Measurements from ENCODE around the gene GAST.
A peak's percentile ranks its signal among the peaks of the same experiment; 100 is the strongest.

The GAST gene

DNA sequence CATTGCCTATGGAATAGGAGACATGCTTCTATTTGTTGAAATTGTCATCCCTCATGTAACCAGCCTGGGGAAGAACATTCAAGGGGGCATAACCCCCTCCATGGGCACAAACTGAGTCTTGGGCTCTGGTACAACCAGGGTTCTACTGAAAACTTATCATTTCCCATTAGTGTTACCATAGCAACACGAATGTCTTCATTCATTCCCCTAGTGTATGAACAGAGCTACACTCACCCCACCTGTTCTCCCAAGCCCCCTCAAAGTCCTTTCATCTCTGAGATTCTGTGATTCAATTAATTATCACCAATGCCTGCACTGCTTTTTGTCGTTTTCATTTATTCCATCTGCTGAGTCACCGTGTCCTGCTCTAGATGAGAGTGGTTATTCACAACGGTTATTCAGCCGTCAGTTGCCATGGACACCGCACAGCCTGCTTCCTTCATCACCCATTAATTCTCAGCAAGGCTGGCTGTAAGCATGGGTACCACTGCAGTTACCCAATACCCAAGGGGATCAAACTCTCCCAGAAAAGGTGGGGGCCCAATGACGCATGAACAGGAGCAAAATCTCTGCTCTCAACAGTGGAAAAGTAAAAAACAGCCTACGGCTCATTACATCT, 1.6 kb upstream of the GAST start:
- peak; percentile 75 for DNase-seq (ENCODE audit: low read depth)

DNA sequence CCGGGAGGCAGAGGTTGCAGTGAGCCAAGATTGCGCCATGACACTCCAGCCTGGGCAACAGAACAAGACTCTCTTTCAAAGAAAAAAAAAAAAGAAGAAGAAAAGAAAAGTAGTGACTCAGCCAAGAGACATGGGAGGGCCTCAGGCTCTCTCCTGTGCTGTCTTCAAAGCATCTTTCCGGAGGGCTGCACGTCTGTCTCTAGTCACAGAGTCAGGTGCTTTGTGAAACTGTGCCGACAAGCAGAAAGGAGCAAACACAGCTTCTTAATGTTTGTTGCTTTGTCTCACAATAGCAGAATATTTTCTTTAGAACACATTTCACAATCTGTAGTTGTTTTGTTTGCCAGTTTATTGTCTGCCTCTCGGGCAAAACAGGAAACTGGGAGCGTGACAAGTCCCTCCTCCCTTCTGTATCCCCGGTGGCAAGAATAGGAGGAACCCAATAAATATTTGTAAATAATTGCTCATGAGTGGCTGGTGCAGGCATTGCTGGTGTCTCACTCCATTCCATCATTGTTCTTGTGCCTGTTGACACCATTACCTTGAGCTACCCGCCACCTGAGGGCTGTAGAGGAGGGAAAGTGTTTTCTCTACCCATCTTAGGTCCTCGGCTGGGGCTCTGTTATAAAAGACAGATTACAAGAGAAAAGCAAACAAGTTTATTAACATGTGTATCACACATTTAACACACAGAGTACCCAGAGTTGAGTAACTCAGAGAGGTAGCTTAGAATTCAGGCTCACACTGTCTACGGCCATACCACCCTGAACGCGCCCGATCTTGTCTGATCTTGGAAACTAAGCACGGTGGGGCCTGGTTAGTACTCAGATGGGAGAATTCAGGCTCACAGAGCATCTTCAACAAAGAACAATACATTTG, 5.5 kb downstream of the GAST start:
- DNase-seq (ENCODE audit: low read depth), result no peak

DNA sequence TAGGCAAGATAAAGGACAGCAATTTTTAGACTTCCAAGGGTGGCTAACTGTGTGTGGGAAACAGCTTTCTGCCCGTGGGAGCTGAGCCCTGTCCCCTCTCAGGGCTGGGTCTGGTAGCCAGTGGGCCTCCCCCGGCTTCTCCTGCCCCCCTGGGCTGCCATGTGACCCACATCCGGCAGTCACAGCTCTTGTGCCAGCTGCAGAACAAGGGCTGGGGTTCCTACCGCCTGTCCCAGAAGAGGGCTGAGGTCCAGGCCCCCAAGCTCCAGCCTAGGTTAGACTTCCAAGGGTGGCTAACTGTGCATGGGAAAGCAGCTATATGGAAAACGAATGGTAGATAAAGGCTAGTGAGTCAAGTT, 6.1 kb downstream of the GAST start:
- DNase-seq (ENCODE audit: low read depth), result no peak

DNA sequence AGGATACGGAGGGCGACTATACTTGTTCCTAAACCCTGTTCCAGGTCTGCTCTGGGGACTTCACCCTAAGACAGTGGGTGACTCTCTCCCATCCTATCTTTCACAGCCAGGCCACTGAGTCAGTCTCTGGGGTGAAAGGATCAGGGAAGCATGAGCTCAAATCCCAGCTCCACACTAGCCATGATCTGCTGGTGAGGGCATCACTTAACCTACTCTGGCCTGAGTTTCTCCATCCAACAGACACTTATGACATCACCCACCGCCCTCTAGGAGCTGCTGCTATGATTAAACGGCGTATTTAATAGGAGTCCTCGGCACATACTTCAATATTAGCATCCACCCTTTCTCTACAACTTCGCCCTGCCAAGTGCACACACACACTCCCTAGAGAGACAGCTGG, 10.1 kb downstream of the GAST start:
- no peak for DNase-seq (ENCODE audit: low read depth)

DNA sequence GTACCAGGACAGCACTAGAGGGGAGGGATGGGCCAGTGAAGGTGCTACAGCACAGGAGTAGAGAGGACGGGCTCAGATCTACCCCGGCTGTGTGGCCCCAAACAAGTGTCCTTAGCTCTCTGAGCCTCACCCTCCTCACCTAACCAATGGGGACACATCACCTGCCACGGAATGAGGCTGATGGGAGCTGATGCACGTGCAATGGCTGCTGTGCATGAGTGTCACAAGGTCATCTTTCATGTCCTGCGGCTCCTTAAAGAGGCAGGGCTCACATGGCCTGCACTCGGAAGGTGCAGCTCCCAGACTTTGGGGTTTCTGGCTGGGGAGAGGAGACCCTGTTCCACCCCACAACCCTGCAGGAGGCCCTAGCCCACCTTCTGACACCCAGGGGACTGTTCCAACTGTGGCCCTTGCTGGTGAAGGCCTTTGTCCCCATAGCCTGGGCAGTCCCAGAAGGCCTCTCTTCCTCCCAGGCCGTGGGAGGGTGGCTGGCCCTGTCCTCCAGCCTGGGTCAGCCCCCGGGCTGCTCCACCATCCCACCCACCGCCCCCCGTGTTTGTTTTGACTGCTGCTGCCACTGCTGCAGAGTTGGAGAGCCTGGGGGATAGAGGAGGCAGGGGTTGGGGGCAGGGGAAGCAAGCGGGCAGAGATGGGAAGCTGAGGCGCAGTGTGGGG, 11.8 kb downstream of the GAST start:
- DNase-seq (ENCODE audit: low read depth), result no peak

DNA sequence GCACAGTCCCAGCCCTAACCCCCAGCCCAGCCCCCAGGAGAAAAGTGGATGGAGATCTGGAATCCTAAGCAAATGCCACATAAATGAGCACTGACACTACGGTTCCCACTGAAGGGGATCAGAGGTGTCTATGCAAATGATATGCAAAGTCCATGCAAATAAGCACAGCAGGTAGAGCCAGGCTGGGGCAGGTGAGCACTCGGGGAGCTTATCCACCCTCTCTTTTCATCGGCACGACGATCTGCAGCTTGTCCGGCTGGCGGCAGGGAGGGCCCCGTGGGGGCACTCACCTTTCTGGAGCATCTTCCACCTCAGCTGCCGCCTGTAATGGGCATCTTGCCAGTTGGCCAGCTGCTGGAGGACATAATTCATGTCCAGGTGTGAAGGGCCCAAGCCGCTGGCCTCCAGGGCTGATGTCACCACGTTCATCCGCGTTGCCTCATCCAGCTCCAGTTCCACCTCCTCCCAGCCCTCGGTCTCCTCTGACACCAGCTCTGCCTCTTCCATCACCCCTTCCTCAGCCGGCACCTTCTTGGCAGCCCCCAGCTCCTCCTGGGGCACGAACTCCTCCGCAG, 12.4 kb downstream of the GAST start:
- DNase-seq (ENCODE audit: low read depth), result no peak

DNA sequence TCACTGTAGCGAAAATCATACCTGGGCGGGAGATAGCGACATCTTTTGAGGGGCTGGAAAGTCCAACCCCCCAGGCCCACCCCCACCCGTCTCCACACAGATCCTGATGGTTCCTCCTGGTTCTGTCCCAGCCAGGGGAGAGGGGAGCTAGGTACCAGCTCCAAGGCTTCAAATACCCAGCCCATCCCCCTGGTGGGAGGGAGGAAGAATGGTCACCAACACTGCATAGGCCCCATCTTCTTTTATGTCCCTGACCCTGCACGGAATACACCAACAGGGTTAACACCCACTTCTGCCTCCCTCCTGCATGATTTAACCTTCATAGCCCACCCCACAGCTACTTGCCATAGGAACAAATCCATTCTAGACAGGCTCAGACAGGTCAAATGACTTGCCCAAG, 13.0 kb downstream of the GAST start:
- DNase-seq (ENCODE audit: low read depth), result no peak

DNA sequence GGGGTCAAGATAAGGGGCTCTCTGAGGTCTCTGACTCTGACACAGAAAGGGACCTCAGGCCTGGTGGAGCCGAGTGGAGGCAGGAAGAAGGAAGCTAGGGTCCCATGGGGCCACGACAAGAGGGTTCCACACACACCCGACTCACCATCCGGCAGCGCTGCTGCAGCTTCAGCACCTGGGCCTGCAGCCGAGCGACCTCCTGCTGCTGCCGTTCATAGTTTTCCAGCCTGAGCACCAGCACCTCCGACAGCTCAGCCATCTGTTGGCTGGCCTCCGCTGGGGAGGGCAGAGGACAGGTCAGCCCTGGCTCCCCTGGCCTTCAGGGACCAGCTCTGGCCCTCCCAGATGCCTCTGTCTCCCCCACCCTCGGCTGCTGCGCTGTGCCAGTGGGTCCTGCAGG, 15.9 kb downstream of the GAST start:
- DNase-seq (ENCODE audit: low read depth), result no peak

DNA sequence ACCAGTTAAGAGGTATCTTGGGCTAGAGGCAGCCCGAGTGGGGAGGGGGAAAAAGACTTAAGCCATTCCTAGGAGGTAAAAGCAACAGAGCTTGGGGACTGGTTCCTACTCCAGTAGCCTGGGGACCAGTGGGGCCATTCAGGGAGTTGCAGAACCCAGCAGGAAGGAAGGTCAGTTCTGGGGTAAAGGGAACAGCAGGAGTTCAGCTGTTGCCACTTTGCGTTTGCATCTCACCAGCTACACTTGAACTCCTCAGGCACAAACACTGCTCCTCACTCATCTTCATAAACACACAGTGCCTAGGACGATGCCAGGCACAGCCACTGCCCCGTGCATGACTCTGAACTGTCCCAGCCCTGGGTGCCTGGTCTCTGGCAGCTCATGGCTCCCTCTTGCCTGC, 18.3 kb downstream of the GAST start:
- no peak for DNase-seq (ENCODE audit: low read depth)

DNA sequence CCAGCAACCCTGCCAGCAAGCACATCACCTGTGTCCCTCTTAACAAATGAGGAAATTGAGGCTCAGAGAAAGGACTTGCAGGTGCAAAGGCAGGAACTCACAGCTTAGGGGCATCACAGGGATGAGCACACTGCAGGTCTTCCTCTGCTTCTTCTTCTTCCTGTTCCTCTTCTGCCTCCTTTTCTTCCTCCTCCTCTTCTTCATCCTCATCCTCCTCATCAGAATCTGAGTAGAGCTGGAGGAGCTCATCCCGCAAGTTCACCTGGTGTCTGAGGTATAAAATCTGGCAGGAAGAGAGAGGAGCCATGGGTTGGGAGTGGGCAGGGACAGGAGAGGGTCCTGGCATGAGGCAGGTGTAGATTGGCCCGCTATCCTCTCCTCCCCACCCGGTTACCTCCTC, 19.7 kb downstream of the GAST start:
- DNase-seq (ENCODE audit: low read depth), result no peak

DNA sequence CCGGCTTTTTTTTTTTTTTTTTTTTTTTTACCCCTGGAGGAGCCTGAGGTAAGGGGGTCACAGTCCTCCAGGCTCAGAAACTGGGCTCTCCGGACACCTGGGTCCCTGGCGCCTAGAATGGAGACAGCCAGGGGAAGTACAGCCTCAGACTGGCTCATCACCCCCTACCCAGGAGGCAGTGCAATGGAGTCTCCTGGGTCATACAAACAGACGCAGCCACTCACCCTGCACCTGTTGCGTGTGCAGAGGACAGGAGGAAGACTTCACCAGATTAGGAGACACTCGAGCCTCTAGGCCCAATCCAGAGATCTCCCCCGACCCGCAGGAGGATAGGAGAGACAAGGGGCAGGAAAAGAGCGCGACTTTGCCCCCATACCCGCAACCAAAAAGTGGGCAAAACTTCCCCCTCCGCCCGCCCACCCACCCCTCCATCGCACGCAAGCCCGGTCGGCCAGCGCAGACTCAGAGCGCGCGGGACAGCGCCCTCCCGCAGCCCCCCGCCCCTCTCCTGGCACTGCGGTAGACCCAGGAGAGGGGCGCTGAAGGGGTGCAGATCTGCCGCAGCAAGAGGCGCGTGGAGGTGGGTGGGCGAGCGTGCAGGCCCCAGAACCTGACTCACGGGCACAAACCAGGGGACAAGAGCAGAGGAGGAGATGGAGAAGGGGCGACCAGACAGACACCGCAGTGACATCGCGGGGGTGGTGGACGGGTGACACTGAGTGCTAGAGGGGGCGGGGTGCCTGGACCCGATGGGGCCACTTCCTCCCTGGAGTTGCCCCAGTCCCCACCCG, 21.4 kb downstream of the GAST start:
- DNase-seq (ENCODE audit: low read depth), result no peak

DNA sequence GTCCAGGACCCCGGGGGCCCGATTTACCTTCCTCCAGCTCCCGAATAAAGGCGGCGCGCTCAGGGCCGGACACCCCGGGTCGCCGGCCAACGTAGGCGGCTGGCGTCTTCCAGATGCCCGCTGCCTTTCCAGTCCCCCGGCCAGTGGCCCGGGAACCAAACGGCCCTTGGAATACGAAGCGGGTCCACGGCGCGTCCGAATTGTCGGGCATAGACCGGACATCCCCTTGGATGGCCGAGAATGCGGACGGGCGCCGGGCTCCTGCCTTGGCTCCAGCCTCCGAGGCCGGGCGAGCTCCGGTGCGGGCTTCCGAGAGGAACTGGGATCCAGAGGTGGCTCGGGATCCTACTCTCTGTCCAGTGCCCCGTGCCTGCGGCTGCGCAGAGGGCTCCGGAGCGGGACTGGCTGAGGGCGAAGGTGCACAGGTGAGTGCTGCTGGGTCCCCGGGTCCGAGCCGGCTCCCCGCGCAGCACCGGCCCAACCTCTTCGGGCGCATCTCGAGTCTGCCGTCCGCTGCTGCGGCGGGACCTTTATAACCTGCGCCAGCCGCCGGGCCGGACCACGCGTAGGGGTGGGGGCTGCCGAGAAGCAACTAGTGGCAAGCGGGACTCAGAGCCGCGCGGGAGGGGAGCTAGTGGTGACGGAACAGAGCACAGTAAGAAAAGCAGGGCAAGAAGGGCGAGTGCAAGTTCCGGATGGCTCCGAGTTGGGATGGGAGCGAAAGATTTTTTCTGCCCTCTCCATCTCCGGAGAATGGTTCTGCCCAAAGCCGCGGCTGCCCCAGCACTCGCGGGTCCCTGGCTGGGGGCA, 22.2 kb downstream of the GAST start, which contains the start of gene HAP1:
Gene HAP1 (minus strand): TSS at position 505 of the 810 bp plus-strand sequence. CDS start 9 bp downstream, at position 496.
- DNase-seq (ENCODE audit: low read depth), result no peak

DNA sequence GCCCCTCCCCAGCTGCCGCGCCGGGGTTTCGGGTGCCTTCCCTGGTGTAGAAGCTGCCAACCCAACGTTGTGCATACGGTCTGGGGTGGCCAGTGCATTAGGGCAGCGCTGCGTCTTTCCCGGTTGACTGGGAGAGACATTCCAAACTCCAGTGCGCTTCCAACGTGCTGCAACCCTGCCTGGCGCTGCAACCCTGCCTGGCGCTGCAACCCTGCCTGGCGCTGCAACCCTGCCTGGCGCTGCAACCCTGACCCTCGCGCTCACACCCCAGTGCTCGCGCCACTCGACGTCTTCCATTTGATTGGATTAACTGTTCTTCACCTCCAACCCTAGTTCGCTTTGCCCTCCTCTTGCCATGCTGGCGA, 22.8 kb downstream of the GAST start:
- DNase-seq (ENCODE audit: low read depth), result no peak

DNA sequence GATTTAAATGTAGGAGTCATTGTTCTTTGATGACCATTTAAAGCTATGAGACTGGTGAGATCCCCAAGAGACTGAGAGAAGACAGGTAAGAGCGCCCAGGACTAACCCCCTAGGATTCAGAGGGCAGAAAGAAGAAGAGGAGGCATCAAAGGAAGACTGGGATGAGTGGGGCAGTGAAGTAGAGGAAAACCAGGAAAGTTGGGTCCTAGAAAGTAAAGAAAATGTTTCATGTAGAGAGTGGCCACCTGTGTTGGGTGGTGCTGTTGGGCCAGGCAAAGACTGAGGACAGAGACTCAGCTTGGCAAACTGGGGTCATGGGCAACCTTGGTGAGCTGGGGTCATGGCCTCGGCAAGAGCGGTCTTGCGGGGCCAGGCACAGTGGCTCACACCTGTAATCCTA, 23.6 kb downstream of the GAST start:
- no peak for DNase-seq (ENCODE audit: low read depth)

DNA sequence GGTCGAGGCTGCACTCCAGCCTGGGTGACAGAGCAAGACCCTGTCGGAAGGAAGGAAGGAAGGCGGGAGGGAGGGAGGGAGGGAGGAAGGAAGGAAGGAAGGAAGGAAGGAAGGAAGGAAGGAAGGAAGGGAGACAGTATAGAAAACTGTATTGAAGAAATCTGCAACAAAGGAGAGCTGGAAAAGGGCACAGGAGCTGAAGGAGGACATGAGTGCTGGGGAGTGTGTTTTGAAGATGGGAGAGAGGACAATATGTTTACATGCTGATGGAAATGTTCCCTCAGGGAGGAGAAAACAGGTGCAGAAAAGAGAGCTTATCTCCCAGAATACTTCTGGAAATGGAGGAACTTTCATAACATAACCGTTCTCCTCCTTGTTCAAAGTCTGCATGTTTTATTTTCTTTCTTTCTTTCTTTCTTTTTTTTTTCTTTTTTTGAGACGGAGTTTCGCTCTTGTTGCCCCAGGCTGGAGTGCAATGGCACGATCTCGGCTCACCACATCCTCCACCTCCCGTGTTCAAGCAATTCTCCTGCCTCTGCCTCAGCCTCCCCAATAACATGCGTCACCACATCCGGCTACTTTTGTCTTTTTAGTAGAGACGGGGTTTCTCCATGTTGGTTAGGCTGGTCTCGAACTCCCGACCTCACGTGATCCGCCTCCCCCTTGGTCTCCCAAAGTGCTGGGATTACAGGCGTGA, 25.0 kb downstream of the GAST start:
- no peak for DNase-seq (ENCODE audit: low read depth)

DNA sequence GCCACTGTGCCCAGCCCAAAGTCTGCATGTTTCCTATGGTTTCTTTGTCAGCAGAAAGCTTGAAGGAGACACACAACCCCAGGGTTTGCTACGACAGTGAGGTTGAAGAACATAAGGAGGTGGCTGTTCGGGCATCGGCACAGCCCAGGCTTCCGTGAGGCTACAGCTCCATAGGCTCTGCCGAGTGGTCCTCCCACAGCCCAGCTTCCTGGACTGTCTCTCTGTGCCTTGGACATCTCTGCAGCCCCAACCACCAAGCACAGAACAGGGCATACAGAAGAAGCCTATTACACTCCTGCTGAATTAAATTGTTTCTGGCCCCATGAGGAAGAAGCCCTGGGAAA, 25.5 kb downstream of the GAST start:
- DNase-seq (ENCODE audit: low read depth), result no peak

DNA sequence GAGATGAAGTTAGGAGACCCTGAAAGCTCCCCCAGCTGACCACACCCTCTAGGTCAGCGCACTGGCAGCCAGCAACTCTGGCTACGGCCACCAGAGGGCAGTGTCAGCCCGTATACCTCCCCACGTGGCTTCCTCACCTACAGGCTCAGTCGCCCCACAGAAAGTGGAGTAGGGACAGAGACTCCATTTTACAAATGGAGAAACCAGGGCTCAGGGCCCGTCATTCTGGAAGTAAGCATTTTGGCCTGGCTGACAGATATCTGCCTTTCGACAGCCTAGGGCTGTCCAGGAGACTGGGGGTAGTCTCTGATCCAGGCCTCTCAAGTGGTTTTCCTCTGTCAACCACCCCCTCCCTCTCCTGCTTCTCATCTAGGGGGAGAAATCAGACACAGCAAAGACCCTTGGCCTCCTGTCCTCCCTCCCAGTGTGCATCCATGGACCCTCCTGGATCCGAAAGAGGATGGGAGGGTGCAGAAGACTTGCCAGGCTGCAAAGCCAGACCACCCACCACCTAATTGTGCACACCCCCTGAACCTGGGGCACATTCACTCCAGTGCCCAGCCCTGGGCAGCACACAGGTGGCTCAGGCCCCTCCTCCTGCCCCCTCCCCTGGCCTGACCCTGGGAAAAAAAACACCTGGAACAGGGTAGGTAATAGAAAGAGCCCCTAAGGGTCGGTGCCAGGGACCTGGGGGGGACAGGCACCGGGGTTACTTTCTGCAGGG, 26.1 kb downstream of the GAST start:
- DNase-seq (ENCODE audit: low read depth), result peak; percentile 44

DNA sequence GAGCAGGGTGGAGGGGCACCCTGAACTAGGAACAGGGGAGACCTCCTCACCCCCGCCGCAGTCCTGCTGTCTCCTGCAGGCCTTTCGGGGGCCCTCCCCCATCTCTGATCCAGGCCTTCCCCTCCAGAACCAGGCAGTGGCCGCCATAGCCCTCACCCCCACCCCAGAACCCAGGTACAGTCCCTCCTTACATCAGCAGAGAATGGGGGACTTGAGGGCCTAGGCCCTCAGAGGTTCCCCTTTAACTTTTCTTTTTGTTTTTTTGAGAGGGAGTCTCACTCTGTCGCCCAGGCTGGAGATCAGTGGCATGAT, 26.6 kb downstream of the GAST start:
- no peak for DNase-seq (ENCODE audit: low read depth)

DNA sequence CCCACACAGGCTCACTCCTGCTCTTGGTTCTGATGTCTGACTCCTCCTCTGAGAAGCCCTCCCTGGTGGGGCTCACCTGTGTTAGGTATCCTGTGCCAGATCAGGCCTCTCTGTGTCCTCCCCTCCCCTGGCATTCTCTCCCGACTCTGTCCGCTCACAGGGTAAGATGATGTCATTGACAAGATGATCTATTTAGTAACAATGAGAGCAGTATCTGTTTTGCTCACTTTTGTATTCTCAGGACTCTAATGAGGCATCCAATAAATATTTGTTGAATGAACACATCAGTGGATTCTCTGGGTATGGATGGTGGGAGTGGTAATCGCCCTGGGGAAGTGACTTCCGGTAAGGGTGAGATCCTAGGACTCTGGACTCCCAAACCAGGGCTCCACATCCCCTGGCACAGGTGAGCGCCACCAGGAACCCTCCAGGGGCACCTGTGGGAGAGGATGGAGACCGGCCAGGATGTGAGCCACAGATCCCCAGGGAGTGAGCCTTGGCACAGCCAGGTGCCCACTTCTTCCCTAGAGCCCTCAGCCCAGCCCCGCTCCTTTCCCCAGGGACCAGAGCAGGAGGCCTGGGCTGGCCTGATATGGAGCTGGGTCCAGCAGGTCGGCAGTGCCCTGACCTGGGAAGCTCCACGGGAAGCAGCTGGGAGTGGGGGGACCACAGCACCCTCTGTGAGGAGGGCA, 27.7 kb downstream of the GAST start:
- no peak for DNase-seq (ENCODE audit: low read depth)

DNA sequence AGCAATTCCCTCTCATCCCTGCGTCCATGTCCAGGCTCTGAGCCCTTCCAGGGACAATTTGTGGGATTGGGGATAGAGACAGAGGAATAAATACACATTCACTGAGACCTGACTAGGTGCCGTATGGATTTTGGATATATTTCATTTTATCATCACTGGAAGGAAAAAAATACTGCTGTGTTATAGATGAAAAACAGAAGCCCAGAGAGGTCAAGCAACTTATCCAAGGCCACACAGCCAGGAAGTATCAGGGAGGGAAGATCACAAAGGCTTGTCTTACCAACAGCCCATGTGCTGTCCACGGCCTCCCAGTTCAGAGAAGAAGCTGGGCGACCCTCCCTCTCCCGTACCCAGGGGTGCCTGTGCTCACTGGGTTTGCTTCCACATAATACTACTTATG, 28.4 kb downstream of the GAST start:
- no peak for DNase-seq (ENCODE audit: low read depth)
